Fibroblast of lung (primary cell): ENCODE results near the gene TMEFF2. TPM values are rescaled to one million over a fixed set of nuclear protein-coding genes. Genes with fewer than 3 reads are reported as not detected.
A peak's percentile ranks its signal among the peaks of the same experiment; 100 is the strongest.

Experiments
- DNase-seq, 2 donors: peaks; one replicate each; pipeline versions ENCODE4 v3.0.0 to v3.0.0-alpha.2; 2010; ENCODE audit warnings: low read depth in 2 of 2
- H2AFZ ChIP-seq: 2 replicates; pipeline ENCODE4 v1.5.1; 2012; ENCODE audit warnings: low read length, control low read depth, inconsistent platforms
- H3K27ac ChIP-seq: 2 replicates; pipeline ENCODE4 v1.5.1; 2011; ENCODE audit warnings: low read length, control low read depth; ENCODE audit not compliant: insufficient read depth
- H3K27me3 ChIP-seq: 2 replicates; pipeline ENCODE4 v1.5.1; 2011; ENCODE audit warnings: mild to moderate bottlenecking, low read length; ENCODE audit not compliant: control insufficient read depth, insufficient read depth
- H3K36me3 ChIP-seq: 2 replicates; pipeline ENCODE4 v1.5.1; 2011; ENCODE audit warnings: low read length; ENCODE audit not compliant: control insufficient read depth, insufficient read depth
- H3K4me1 ChIP-seq: 2 replicates; pipeline ENCODE4 v1.5.1; 2011; ENCODE audit warnings: low read length; ENCODE audit not compliant: control insufficient read depth, insufficient read depth; ENCODE audit errors: extremely low read depth
- H3K4me2 ChIP-seq: 2 replicates; pipeline ENCODE4 v1.5.1; 2011; ENCODE audit warnings: low read length, control low read depth; ENCODE audit not compliant: insufficient read depth; ENCODE audit errors: extremely low read depth
- H3K4me3 ChIP-seq, 4 experiments: fragments of 200-600 bp in 1 of 4; sonication (generic) in 1 of 4; replicated peaks in 1 of 4; 2 replicates each; pipeline ENCODE4 v1.5.1; 2011 to 2016; ENCODE audit warnings: low read length in 4 of 4, low read depth in 3 of 4, mild to moderate bottlenecking in 3 of 4, control low read depth in 2 of 4, inconsistent platforms in 1 of 4, mixed read lengths in 1 of 4; ENCODE audit not compliant: insufficient read depth in 1 of 4; ENCODE audit errors: control extremely low read depth in 1 of 4
- H3K79me2 ChIP-seq: 2 replicates; pipeline ENCODE4 v1.5.1; 2012; ENCODE audit warnings: mild to moderate bottlenecking, low read length, inconsistent platforms; ENCODE audit not compliant: control insufficient read depth, insufficient read depth
- H3K9ac ChIP-seq: 2 replicates; pipeline ENCODE4 v1.5.1; 2011; ENCODE audit warnings: mild to moderate bottlenecking, low read length, control low read depth; ENCODE audit not compliant: insufficient read depth
- H3K9me3 ChIP-seq: 2 replicates; pipeline ENCODE4 v1.5.1; 2012; ENCODE audit warnings: low read depth, low read length; ENCODE audit not compliant: control insufficient read depth, insufficient read depth
- H4K20me1 ChIP-seq: 2 replicates; pipeline ENCODE4 v1.5.1; 2011; ENCODE audit warnings: low read length; ENCODE audit not compliant: control insufficient read depth, insufficient read depth; ENCODE audit errors: extremely low read depth
- EZH2 ChIP-seq: IDR thresholded peaks from 2 replicates; pipeline ENCODE4 v1.5.1; 2012; ENCODE audit warnings: low read length, control low read depth, mild to moderate bottlenecking; ENCODE audit errors: missing control alignments
- polyA plus RNA-seq, 2 donors: library from polyadenylated mRNA; depleted of rRNA in 1 of 2; stranded (reverse) in 1 of 2; unstranded in 1 of 2; fragments of >200 nt; gene quantifications; 2 replicates each; pipeline ENCODE4 v1.2.1, GENCODE V29; 2011 to 2012; ENCODE audit warnings: missing spikeins in 1 of 2
- total RNA-seq: library from RNA; depleted of rRNA; stranded (reverse); fragments of >200 nt; gene quantifications from 2 replicates; pipeline ENCODE4 v1.2.1, GENCODE V29; 2014
- TF ChIP-seq, protein P1 (sequence below), 2 donors: IDR thresholded peaks in 1 of 2; conservative IDR thresholded peaks in 1 of 2; 1 replicate in 1 of 2; 2 replicates in 1 of 2; pipeline ENCODE4 v1.5.1; 2011 to 2012; ENCODE audit warnings: low read length in 2 of 2, control low read depth in 1 of 2, inconsistent platforms in 1 of 2, low read depth in 1 of 2, mild to moderate bottlenecking in 1 of 2

TMEFF2 gene
- total and polyA plus RNA-seq, 2 donors (not counting 1 experiment from before 2014, with no cell fraction given), result 0.33 to 0.87 TPM

GRCh38 chr2:191974676-191975075 is 220.1 kb downstream of the TMEFF2 start:
- no peak overlapping the region for H2AFZ ChIP-seq
- TF ChIP-seq, protein P1, sequence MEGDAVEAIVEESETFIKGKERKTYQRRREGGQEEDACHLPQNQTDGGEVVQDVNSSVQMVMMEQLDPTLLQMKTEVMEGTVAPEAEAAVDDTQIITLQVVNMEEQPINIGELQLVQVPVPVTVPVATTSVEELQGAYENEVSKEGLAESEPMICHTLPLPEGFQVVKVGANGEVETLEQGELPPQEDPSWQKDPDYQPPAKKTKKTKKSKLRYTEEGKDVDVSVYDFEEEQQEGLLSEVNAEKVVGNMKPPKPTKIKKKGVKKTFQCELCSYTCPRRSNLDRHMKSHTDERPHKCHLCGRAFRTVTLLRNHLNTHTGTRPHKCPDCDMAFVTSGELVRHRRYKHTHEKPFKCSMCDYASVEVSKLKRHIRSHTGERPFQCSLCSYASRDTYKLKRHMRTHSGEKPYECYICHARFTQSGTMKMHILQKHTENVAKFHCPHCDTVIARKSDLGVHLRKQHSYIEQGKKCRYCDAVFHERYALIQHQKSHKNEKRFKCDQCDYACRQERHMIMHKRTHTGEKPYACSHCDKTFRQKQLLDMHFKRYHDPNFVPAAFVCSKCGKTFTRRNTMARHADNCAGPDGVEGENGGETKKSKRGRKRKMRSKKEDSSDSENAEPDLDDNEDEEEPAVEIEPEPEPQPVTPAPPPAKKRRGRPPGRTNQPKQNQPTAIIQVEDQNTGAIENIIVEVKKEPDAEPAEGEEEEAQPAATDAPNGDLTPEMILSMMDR (conservative IDR thresholded peaks at IDR 0.05 in 1 of 2, IDR thresholded peaks at IDR 0.05 in 1 of 2; ENCODE audit: low read depth in 1 of 2, low read length in 2 of 2), result no peak
- TF ChIP-seq EZH2, result no peak
- no peaks in the 10 kb centered on the region for H4K20me1 ChIP-seq
- H3K27ac ChIP-seq, result no peak overlapping the region
- H3K36me3 ChIP-seq, result no peaks in the 10 kb centered on the region
- no peak overlapping the region for H3K4me3 ChIP-seq
- no peaks in the 10 kb centered on the region for H3K9me3 ChIP-seq
- no peaks in the 10 kb centered on the region for H3K4me1 ChIP-seq
- peak in 1 of 2 donors; percentile 85 for DNase-seq
- no peak overlapping the region for H3K9ac ChIP-seq
- H3K27me3 ChIP-seq, result no peaks in the 10 kb centered on the region
- H3K79me2 ChIP-seq, result no peaks in the 10 kb centered on the region
- H3K4me2 ChIP-seq, result no peak overlapping the region

DNA sequence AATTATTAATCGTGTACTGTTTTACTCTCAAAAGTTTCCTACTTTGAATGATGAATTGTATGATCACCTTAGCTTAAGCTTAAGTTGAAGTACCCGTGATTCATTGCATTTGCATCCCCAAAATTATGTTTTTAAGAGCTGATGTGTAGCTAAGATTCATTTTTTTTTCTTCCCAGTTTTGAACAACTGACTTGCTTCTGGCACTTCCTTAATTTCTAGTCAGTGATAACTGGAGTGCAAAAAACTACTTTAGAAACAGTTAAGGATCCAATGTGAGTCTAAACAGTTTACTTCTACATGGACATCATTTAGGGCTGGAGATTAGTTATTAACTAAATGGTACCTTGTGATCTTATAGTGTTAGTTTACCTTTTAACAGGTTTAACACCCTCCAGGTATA is 223.9 kb downstream of the TMEFF2 start:
- H3K4me2 ChIP-seq, result no peak overlapping the region
- no peak overlapping the region for H3K9ac ChIP-seq
- no peaks in the 10 kb centered on the region for H3K9me3 ChIP-seq
- no peaks in the 10 kb centered on the region for H3K27me3 ChIP-seq
- no peaks in the 10 kb centered on the region for H3K79me2 ChIP-seq
- H3K27ac ChIP-seq, result no peak overlapping the region
- no peaks in the 10 kb centered on the region for H4K20me1 ChIP-seq
- H3K4me3 ChIP-seq, result no peak overlapping the region
- no peaks in the 10 kb centered on the region for H3K4me1 ChIP-seq
- no peaks in the 10 kb centered on the region for H3K36me3 ChIP-seq
- no peak for TF ChIP-seq EZH2
- TF ChIP-seq, protein P1 (conservative IDR thresholded peaks at IDR 0.05 in 1 of 2, IDR thresholded peaks at IDR 0.05 in 1 of 2; ENCODE audit: low read depth in 1 of 2, low read length in 2 of 2), result no peak
- H2AFZ ChIP-seq, result no peak overlapping the region
- no peak for DNase-seq

DNA sequence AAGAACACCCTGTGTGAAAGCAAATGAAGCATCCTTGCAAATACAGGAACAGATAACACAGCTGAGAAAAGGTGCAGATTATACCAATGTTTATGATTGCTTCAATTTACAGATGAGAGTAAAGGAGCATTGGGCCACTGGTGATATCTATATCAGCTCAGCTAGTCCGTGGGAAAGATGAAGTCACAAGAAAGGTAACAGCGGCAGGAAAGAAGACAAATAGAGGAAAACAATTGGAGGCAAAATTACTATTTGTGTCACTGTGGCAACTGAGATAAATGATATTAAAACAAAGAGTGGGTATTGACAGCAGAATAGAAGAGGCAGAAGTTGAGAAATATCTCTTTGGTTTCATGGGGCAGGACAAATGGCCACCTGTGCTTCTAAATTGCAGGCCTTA is 226.6 kb downstream of the TMEFF2 start:
- no peaks in the 10 kb centered on the region for H3K4me1 ChIP-seq
- no peak overlapping the region for H3K4me2 ChIP-seq
- H4K20me1 ChIP-seq, result no peaks in the 10 kb centered on the region
- no peaks in the 10 kb centered on the region for H3K36me3 ChIP-seq
- no peak overlapping the region for H3K4me3 ChIP-seq
- H3K9me3 ChIP-seq, result no peaks in the 10 kb centered on the region
- DNase-seq, result no peak
- no peaks in the 10 kb centered on the region for H3K27me3 ChIP-seq
- no peak overlapping the region for H3K27ac ChIP-seq
- TF ChIP-seq, protein P1 (conservative IDR thresholded peaks at IDR 0.05 in 1 of 2, IDR thresholded peaks at IDR 0.05 in 1 of 2; ENCODE audit: low read depth in 1 of 2, low read length in 2 of 2), result no peak
- TF ChIP-seq EZH2, result no peak
- H3K9ac ChIP-seq, result no peak overlapping the region
- H2AFZ ChIP-seq, result no peak overlapping the region
- no peaks in the 10 kb centered on the region for H3K79me2 ChIP-seq
